HG03439 (cell line): ENCODE measurements around the gene DAGLB.
"Not testable (repeated sequence)": the region's sequence is repeated elsewhere in the genome, so short reads cannot be mapped to it uniquely, and the experiment has no call there.

ENCODE experiments used
- ATAC-seq: cut with Tn5 transposase; IDR thresholded peaks from one replicate; pipeline ENCODE4 v1.9.1; 2021; ENCODE audit warnings: mild to moderate bottlenecking, moderate library complexity; ENCODE audit not compliant: unreplicated experiment

The DAGLB gene

GRCh38 chr7:6447581-6448199, at the start of gene DAGLB:
Gene DAGLB, minus strand, starts transcription at chr7:6447954. Its CDS starts 112 bp downstream, at chr7:6447842.
- peak; percentile 74 for ATAC-seq

- ATAC-seq = no peak
These were observed 49.8 kb upstream of the DAGLB start for GRCh38 chr7:6497637-6497905.

GRCh38 chr7:6496842-6497636, 49.3 kb upstream of the DAGLB start:
- no peak for ATAC-seq

GRCh38 chr7:6495597-6496262, 48.0 kb upstream of the DAGLB start:
- no peak for ATAC-seq

- no peak for ATAC-seq
These were observed 46.6 kb upstream of the DAGLB start for GRCh38 chr7:6494365-6494764.

GRCh38 chr7:6491194-6491593, 43.4 kb upstream of the DAGLB start:
- ATAC-seq = no peak

- no peak for ATAC-seq
These were observed 41.9 kb upstream of the DAGLB start for GRCh38 chr7:6489612-6490011.

- no peak for ATAC-seq
These were observed 39.4 kb upstream of the DAGLB start for GRCh38 chr7:6487184-6487545.

- no peak for ATAC-seq
These were observed 38.9 kb upstream of the DAGLB start for GRCh38 chr7:6486438-6487183.

GRCh38 chr7:6482743-6483119, 35.0 kb upstream of the DAGLB start:
- no peak for ATAC-seq

- no peak for ATAC-seq
These were observed 34.6 kb upstream of the DAGLB start for GRCh38 chr7:6482307-6482706.

GRCh38 chr7:6481445-6481844, 33.7 kb upstream of the DAGLB start:
- ATAC-seq = no peak

- ATAC-seq = no peak
These were observed 32.5 kb upstream of the DAGLB start for GRCh38 chr7:6480323-6480660.

GRCh38 chr7:6479067-6479466, 31.3 kb upstream of the DAGLB start:
- no peak for ATAC-seq

GRCh38 chr7:6478186-6478585, 30.4 kb upstream of the DAGLB start:
- ATAC-seq = no peak

- ATAC-seq = no peak
These were observed 29.5 kb upstream of the DAGLB start for GRCh38 chr7:6477318-6477660.

- ATAC-seq = no peak
These were observed 29.0 kb upstream of the DAGLB start for GRCh38 chr7:6476596-6477317.

GRCh38 chr7:6475433-6476186, 27.9 kb upstream of the DAGLB start:
- ATAC-seq = no peak

GRCh38 chr7:6465862-6466261, 18.1 kb upstream of the DAGLB start:
- ATAC-seq = no peak

GRCh38 chr7:6463609-6464008, 15.9 kb upstream of the DAGLB start:
- ATAC-seq = not testable (repeated sequence)
